WERI-Rb-1 (cell line): ENCODE measurements around the gene UNC80.

ENCODE experiments used
- DNase-seq: peaks from one replicate; pipeline ENCODE4 v3.0.0-alpha.2; 2020
- H3K27ac ChIP-seq: fragments of 250-450 bp; sonication (Bioruptor Pico); 2 replicates; pipeline ENCODE4 v1.5.1; 2020; ENCODE audit warnings: mild to moderate bottlenecking, moderate library complexity
- H3K27me3 ChIP-seq: fragments of 250-450 bp; sonication (Bioruptor Pico); 2 replicates; pipeline ENCODE4 v1.5.1; 2021; ENCODE audit warnings: mild to moderate bottlenecking, low read depth, moderate library complexity; ENCODE audit not compliant: insufficient read depth, severe bottlenecking
- H3K36me3 ChIP-seq: fragments of 250-450 bp; sonication (Bioruptor Pico); 2 replicates; pipeline ENCODE4 v1.5.1; 2020; ENCODE audit warnings: mild to moderate bottlenecking, moderate library complexity
- H3K4me3 ChIP-seq: 2 replicates; pipeline ENCODE4 v1.5.1; 2011; ENCODE audit warnings: low read depth, mild to moderate bottlenecking, control low read depth, low read length
- H3K9me3 ChIP-seq: fragments of 250-450 bp; sonication (Bioruptor Pico); 2 replicates; pipeline ENCODE4 v1.5.1; 2021; ENCODE audit warnings: mild to moderate bottlenecking, moderate library complexity; ENCODE audit not compliant: severe bottlenecking
- TF ChIP-seq, protein P1 (sequence below): IDR thresholded peaks from 2 replicates; pipeline ENCODE4 v1.5.1; 2011; ENCODE audit warnings: low read depth, mild to moderate bottlenecking, control low read depth, inconsistent platforms, low read length

UNC80 gene

DNA sequence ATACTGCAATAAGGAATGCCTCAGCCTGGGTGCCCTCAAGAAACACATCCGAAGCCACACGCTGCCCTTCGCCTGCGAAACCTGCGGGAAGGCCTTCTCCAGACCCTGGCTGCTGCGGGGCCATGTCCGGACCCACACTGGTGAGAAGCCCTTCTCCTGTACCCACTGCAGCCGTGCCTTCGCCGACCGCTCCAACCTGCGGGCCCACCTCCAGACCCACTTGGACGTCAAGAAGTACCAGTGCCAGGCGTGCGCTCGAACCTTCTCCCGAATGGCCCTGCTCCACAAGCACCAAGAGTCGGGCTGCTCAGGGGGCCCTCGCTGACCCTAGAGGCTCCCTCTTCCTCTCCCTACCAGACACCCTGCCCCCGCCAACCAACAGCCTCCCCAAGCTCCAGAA lies 37.6 kb downstream of the UNC80 start:
- TF ChIP-seq, protein P1, sequence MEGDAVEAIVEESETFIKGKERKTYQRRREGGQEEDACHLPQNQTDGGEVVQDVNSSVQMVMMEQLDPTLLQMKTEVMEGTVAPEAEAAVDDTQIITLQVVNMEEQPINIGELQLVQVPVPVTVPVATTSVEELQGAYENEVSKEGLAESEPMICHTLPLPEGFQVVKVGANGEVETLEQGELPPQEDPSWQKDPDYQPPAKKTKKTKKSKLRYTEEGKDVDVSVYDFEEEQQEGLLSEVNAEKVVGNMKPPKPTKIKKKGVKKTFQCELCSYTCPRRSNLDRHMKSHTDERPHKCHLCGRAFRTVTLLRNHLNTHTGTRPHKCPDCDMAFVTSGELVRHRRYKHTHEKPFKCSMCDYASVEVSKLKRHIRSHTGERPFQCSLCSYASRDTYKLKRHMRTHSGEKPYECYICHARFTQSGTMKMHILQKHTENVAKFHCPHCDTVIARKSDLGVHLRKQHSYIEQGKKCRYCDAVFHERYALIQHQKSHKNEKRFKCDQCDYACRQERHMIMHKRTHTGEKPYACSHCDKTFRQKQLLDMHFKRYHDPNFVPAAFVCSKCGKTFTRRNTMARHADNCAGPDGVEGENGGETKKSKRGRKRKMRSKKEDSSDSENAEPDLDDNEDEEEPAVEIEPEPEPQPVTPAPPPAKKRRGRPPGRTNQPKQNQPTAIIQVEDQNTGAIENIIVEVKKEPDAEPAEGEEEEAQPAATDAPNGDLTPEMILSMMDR, result no peak
- Histone ChIP-seq H3K36me3 (no peaks in the 10 kb centered on the region), H3K27ac (no peak overlapping the region), H3K4me3 (no peak overlapping the region), H3K27me3 (no peaks in the 10 kb centered on the region), H3K9me3 (no peaks in the 10 kb centered on the region)
- no peak for DNase-seq

DNA sequence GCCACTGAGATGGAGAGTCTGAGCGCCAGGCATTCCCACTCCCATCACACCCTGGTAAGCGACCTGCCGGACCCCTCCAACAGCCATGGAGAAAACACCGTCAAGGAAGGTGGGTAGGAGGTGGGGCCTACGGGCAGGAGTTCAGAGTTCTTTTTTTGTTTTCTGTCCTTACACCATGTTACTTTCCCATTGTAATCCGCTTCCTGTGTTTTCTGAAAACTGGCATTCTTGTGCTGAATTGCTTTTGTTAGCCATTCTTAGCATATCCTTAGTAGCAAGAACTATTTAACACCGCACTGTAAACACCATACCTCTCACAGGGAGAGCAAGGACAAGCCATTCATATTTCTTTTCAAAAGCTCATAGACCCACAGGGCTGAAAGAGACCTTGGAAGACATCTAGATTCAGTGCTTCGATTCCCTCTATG lies 46.2 kb downstream of the UNC80 start:
- no peak overlapping the region for H3K27ac ChIP-seq
- DNase-seq, result no peak
- no peaks in the 10 kb centered on the region; the same call in 1 of the 2 replicates for H3K36me3 ChIP-seq
- H3K9me3 ChIP-seq, result no peaks in the 10 kb centered on the region
- TF ChIP-seq, protein P1, result no peak
- H3K4me3 ChIP-seq, result no peak overlapping the region
- no peaks in the 10 kb centered on the region for H3K27me3 ChIP-seq

DNA sequence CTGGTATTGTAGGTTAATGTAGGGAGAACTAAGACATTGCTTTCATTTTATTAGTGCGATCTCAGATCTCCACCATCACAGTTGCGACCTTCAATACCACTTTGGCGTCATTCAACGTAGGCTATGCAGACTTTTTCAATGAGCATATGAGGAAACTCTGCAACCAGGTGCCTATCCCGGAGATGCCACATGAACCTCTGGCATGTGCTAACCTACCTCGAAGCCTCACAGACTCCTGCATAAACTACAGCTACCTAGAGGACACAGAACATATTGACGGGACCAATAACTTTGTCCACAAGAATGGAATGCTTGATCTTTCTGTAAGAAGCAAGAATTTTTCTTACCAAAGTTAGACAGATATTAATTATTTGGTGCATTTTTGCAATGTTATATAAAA lies 47.3 kb downstream of the UNC80 start:
- Histone ChIP-seq H3K4me3 (no peak overlapping the region), H3K36me3 (no peaks in the 10 kb centered on the region; the same call in 1 of the 2 replicates), H3K9me3 (no peaks in the 10 kb centered on the region), H3K27me3 (no peaks in the 10 kb centered on the region), H3K27ac (no peak overlapping the region)
- DNase-seq, result no peak
- TF ChIP-seq, protein P1, result no peak

DNA sequence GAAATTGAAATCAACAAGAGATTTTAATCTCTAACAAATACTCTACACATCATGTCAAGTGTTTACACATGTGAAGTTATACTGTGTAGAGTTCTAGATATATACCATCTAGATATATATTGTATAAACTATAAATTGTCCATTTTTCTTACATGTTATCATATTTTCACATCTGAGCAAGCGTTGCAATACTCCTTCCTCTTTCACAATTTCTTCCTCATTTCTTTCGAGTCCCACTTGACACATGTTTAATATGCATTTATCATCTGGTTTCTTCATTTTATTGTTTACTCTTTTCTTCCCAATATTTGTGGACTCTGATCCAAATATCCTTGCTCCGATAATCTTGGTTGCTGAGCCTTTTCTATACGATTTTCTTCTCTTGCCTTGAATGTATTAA lies 50.2 kb downstream of the UNC80 start:
- Histone ChIP-seq H3K27ac (no peak overlapping the region), H3K9me3 (no peaks in the 10 kb centered on the region), H3K4me3 (no peak overlapping the region), H3K36me3 (no peaks in the 10 kb centered on the region; the same call in 1 of the 2 replicates), H3K27me3 (no peaks in the 10 kb centered on the region)
- TF ChIP-seq, protein P1, result no peak
- DNase-seq, result no peak

DNA sequence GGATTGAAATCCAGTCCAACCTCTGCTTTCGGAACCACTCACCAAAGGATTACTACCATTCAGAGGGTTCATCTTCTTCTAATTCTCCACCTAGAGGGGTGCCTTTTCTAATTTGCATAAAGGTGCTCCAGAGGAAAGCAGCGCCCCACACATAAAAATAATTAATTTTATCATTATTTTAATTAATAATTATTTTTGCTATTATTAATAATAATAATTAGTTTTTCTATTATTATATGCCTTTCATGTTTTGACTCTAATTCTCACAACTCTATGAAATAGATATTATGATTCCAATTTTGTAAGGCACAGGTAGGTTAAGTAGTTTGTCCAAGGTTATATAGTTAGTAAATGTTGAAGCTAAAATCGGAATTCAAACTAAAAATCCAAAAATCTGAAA lies 51.9 kb downstream of the UNC80 start:
- no peak for DNase-seq
- no peak overlapping the region for H3K27ac ChIP-seq
- TF ChIP-seq, protein P1, result no peak
- no peaks in the 10 kb centered on the region for H3K27me3 ChIP-seq
- no peak overlapping the region for H3K4me3 ChIP-seq
- H3K9me3 ChIP-seq, result no peaks in the 10 kb centered on the region
- H3K36me3 ChIP-seq, result no peaks in the 10 kb centered on the region; the same call in 1 of the 2 replicates

DNA sequence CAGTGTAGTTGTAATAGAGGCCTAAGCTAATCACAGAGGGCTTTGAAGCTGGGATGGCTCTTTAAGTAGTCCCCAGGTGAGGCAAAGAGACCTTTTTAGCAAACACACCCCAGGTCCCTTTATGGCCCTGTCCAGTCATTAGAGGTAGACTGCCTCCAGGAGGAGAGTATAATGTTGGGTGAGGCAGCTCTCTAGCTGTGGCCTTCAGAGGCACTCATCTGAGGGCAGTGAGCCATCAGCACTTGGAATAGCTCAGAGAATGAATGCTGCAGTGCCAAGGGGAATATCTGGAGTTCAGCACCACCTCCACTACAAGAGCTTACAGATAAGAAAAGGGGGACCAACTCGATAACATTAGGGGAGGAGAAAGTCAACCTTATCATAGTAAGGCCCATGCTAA lies 52.8 kb downstream of the UNC80 start:
- TF ChIP-seq, protein P1, result no peak
- H3K27me3 ChIP-seq, result no peaks in the 10 kb centered on the region
- no peak for DNase-seq
- H3K27ac ChIP-seq, result no peak overlapping the region
- no peaks in the 10 kb centered on the region for H3K9me3 ChIP-seq
- H3K4me3 ChIP-seq, result no peak overlapping the region
- H3K36me3 ChIP-seq, result no peaks in the 10 kb centered on the region; the same call in 1 of the 2 replicates
